ENCODE data around the gene CD300E. TPM values are rescaled to one million over a fixed set of nuclear protein-coding genes. Genes with fewer than 3 reads are reported as not detected.

Gene CD300E
- polyA plus RNA-seq, 1 donor from 2014 or later: not detected

DNA sequence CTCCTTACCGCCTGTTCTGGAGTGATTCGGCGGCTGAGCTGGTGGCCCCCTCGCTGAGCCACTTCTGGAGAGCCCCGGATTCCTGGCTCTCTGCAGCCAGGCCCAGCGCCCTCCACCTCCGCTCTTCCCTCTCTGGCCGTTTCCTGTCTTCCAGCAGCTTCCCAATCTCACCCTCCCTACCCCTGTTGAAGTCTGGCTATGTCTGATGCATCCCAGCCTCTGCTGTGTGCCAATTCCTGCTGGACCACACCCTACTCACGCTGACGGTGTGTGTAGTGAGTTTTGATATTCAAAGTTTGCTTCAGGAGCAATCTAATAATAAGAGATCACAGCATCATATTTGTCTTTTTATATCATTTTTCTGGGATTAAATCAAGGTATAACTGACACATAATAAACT, 40.9 kb downstream of the CD300E start:
- TF ChIP-seq TAF1 (IDR thresholded peaks at IDR 0.05; ENCODE audit: low read depth) (no peak), EZH2 (IDR thresholded peaks at IDR 0.05; ENCODE audit: borderline replicate concordance, insufficient read depth, low read length, poor library complexity, severe bottlenecking) (no peak), SMC3 (conservative IDR thresholded peaks at IDR 0.05; ENCODE audit: poor library complexity) (no peak)
- TF ChIP-seq, protein P1, sequence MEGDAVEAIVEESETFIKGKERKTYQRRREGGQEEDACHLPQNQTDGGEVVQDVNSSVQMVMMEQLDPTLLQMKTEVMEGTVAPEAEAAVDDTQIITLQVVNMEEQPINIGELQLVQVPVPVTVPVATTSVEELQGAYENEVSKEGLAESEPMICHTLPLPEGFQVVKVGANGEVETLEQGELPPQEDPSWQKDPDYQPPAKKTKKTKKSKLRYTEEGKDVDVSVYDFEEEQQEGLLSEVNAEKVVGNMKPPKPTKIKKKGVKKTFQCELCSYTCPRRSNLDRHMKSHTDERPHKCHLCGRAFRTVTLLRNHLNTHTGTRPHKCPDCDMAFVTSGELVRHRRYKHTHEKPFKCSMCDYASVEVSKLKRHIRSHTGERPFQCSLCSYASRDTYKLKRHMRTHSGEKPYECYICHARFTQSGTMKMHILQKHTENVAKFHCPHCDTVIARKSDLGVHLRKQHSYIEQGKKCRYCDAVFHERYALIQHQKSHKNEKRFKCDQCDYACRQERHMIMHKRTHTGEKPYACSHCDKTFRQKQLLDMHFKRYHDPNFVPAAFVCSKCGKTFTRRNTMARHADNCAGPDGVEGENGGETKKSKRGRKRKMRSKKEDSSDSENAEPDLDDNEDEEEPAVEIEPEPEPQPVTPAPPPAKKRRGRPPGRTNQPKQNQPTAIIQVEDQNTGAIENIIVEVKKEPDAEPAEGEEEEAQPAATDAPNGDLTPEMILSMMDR (IDR thresholded peaks at IDR 0.05; ENCODE audit: poor library complexity, severe bottlenecking): no peak
- TF ChIP-seq, protein P2, sequence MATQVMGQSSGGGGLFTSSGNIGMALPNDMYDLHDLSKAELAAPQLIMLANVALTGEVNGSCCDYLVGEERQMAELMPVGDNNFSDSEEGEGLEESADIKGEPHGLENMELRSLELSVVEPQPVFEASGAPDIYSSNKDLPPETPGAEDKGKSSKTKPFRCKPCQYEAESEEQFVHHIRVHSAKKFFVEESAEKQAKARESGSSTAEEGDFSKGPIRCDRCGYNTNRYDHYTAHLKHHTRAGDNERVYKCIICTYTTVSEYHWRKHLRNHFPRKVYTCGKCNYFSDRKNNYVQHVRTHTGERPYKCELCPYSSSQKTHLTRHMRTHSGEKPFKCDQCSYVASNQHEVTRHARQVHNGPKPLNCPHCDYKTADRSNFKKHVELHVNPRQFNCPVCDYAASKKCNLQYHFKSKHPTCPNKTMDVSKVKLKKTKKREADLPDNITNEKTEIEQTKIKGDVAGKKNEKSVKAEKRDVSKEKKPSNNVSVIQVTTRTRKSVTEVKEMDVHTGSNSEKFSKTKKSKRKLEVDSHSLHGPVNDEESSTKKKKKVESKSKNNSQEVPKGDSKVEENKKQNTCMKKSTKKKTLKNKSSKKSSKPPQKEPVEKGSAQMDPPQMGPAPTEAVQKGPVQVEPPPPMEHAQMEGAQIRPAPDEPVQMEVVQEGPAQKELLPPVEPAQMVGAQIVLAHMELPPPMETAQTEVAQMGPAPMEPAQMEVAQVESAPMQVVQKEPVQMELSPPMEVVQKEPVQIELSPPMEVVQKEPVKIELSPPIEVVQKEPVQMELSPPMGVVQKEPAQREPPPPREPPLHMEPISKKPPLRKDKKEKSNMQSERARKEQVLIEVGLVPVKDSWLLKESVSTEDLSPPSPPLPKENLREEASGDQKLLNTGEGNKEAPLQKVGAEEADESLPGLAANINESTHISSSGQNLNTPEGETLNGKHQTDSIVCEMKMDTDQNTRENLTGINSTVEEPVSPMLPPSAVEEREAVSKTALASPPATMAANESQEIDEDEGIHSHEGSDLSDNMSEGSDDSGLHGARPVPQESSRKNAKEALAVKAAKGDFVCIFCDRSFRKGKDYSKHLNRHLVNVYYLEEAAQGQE (IDR thresholded peaks at IDR 0.05; ENCODE audit: borderline replicate concordance): no peak
- Histone ChIP-seq H3K9me3 (ENCODE audit: low read length) (no peaks in the 10 kb centered on the region), H3K36me3 (ENCODE audit: insufficient read depth, low read length) (no peaks in the 10 kb centered on the region), H3K27me3 (ENCODE audit: insufficient read depth, low read depth, low read length) (no peaks in the 10 kb centered on the region), H3K9me2 (ENCODE audit: insufficient read depth, low read length) (no peaks in the 10 kb centered on the region), H3K4me3 (ENCODE audit: low read length) (no peak overlapping the region), H2AFZ (ENCODE audit: low read depth, low read length) (no peak overlapping the region), H3K27ac (ENCODE audit: low read length) (no peak overlapping the region), H3K9ac (ENCODE audit: low read length) (no peak overlapping the region), H4K20me1 (ENCODE audit: insufficient read depth) (no peaks in the 10 kb centered on the region), H3K79me2 (replicated peaks; ENCODE audit: insufficient read depth, low read length) (no peaks in the 10 kb centered on the region), H3K4me2 (ENCODE audit: low read length) (no peak overlapping the region), H3F3A (ENCODE audit: insufficient read depth, low read length, poor library complexity, severe bottlenecking) (no peaks in the 10 kb centered on the region)

GRCh38 chr17:74579900-74580299, 43.6 kb downstream of the CD300E start:
- Histone ChIP-seq H3K4me2 (ENCODE audit: low read length) (no peak overlapping the region), H3K79me2 (replicated peaks; ENCODE audit: insufficient read depth, low read length) (no peaks in the 10 kb centered on the region), H3K9ac (ENCODE audit: low read length) (no peak overlapping the region), H2AFZ (ENCODE audit: low read depth, low read length) (no peak overlapping the region), H3K9me2 (ENCODE audit: insufficient read depth, low read length) (no peaks in the 10 kb centered on the region), H3K27ac (ENCODE audit: low read length) (no peak overlapping the region), H3F3A (ENCODE audit: insufficient read depth, low read length, poor library complexity, severe bottlenecking) (no peaks in the 10 kb centered on the region), H3K4me3 (ENCODE audit: low read length) (no peak overlapping the region), H3K36me3 (ENCODE audit: insufficient read depth, low read length) (no peaks in the 10 kb centered on the region), H3K27me3 (ENCODE audit: insufficient read depth, low read depth, low read length) (no peaks in the 10 kb centered on the region), H4K20me1 (ENCODE audit: insufficient read depth) (no peaks in the 10 kb centered on the region), H3K9me3 (ENCODE audit: low read length) (no peaks in the 10 kb centered on the region)
- no peak for TF ChIP-seq RAD21 (conservative IDR thresholded peaks at IDR 0.05)
- TF ChIP-seq POLR2AphosphoS5 (IDR thresholded peaks at IDR 0.05): no peak

GRCh38 chr17:74578979-74579378, 44.6 kb downstream of the CD300E start:
- H3K9me2 ChIP-seq (ENCODE audit: insufficient read depth, low read length): no peaks in the 10 kb centered on the region
- no peak for TF ChIP-seq SMC3 (conservative IDR thresholded peaks at IDR 0.05; ENCODE audit: poor library complexity)
- TF ChIP-seq, protein P1 (IDR thresholded peaks at IDR 0.05; ENCODE audit: poor library complexity, severe bottlenecking): no peak
- no peak for TF ChIP-seq RAD21 (conservative IDR thresholded peaks at IDR 0.05)
- H3F3A ChIP-seq (ENCODE audit: insufficient read depth, low read length, poor library complexity, severe bottlenecking): no peaks in the 10 kb centered on the region
- H4K20me1 ChIP-seq (ENCODE audit: insufficient read depth): no peaks in the 10 kb centered on the region
- H3K4me3 ChIP-seq (ENCODE audit: low read length): no peak overlapping the region
- no peaks in the 10 kb centered on the region for H3K79me2 ChIP-seq (replicated peaks; ENCODE audit: insufficient read depth, low read length)
- no peaks in the 10 kb centered on the region for H3K27me3 ChIP-seq (ENCODE audit: insufficient read depth, low read depth, low read length)
- H3K36me3 ChIP-seq (ENCODE audit: insufficient read depth, low read length): no peaks in the 10 kb centered on the region
- no peak overlapping the region for H2AFZ ChIP-seq (ENCODE audit: low read depth, low read length)
- no peak overlapping the region for H3K27ac ChIP-seq (ENCODE audit: low read length)
- H3K9me3 ChIP-seq (ENCODE audit: low read length): no peaks in the 10 kb centered on the region
- no peak overlapping the region for H3K4me2 ChIP-seq (ENCODE audit: low read length)
- no peak overlapping the region for H3K9ac ChIP-seq (ENCODE audit: low read length)
